A549 treated with ZK216348 at 1 μM for 4 hours (cell line): ENCODE results near the gene NARS2. TPM values are rescaled to one million over a fixed set of nuclear protein-coding genes. Genes with fewer than 3 reads are reported as not detected.

ENCODE experiments used
- total RNA-seq: library from RNA; stranded (reverse); fragments of 200-300 nt; extraction: Qiagen RNA extraction; gene quantifications from 5 replicates; pipeline ENCODE4 v1.2.3, GENCODE V29; 2022; ENCODE audit warnings: low read depth

The NARS2 gene, protein sequence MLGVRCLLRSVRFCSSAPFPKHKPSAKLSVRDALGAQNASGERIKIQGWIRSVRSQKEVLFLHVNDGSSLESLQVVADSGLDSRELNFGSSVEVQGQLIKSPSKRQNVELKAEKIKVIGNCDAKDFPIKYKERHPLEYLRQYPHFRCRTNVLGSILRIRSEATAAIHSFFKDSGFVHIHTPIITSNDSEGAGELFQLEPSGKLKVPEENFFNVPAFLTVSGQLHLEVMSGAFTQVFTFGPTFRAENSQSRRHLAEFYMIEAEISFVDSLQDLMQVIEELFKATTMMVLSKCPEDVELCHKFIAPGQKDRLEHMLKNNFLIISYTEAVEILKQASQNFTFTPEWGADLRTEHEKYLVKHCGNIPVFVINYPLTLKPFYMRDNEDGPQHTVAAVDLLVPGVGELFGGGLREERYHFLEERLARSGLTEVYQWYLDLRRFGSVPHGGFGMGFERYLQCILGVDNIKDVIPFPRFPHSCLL
- 16.1 to 24.2 TPM (median 18.3 TPM) in 5 replicates for total RNA-seq

DNA sequence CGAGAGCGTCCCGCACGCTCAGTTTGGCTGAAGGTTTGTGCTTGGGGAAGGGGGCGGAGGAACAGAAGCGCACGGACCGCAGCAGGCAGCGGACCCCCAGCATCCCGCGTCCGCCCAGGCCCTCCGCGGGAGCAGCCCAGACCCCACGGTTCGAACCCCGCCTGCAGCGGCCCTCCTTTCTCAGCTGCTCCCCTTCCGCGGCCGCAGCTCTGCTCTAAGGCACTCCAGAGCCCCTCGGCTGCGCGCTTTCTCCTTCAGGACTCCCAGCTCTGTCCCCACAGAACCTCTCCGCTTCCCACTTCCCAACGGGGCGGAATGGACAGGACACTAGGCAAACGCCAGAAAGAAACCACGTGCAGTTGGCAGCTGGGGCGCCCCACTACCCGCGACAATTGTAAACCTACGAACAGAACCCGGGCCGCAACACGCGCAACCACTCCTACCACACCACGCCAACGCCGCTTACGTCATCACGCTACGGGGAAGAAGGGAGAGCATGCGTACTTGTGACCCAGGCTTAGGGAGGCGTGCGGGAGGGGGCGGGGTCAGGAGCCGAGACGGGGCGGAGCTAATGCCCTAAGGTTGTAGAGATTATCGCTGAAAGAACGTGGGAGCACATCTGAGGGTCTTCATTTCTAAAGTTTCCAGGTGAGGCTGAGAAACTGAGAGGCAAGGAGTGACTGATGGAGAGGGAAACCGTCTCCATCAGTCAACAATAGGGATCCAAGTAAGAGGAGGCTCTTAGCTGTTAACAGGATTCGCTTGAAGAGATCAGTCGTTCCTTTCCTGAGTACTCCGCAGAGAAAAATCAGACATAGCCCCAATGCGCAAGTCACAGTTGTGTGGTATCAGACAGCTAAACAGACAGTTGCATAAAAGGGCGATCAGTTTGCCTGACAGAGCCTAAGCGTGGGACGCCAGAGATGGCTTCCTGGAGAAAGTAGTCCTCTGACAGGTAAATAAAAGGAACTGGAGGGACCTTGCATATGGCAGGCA, at the start of gene NARS2:
NARS2 (minus strand) TSS at position 479 of the 996 bp plus-strand sequence; CDS start at position 103, 376 bp downstream.

DNA sequence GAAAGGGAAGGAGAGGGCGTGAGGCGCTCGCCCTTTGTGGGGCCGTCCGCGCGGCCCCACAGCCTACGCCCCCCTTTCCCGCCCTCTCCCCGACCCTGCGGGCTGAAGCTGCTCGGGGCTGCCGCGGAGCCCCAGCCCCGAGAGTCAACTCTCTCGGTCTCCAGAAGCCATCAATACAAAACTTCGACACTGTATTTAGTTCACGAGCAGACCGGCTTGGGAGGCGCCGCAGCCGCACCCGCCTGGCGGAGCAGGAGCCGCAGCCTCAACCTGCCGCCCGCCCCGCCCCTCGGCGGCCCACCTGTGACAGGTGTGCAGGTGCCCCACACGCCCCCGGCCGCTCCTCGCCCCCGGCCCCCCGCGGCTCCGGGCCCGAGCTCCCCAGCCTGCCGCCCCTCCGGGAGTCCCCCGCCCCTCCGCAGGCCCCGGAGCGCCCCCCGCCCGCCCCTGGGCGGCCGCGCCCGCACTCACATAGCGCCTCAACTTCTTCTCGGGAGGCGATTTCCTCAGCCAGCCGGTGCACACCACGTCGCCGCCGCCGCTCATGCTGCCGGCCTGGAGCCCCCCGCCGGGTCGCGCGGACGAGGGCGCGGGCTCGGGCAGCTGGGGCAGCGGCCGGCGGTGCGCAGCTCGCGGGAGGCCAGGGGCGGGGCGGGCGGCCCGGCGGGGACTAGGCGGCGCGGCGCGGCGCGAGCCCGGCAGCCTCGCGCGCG, 157.3 kb downstream of the NARS2 start, which contains the start of gene GAB2:
GAB2 (minus strand) TSS at position 646 of the 713 bp plus-strand sequence; CDS start at position 546, 100 bp downstream.

Other genes with a start within 250 kb of the NARS2 start
- 4.0 to 6.1 TPM (median 4.5 TPM) in 5 replicates for gene GAB2, start 157.0 kb downstream of the NARS2 start, total RNA-seq